ENCODE measurements around the gene BRINP3. TPM values are rescaled to one million over a fixed set of nuclear protein-coding genes. Genes with fewer than 3 reads are reported as not detected.

The BRINP3 gene
- total RNA-seq, 2 experiments from 2014 or later, result not detected

DNA sequence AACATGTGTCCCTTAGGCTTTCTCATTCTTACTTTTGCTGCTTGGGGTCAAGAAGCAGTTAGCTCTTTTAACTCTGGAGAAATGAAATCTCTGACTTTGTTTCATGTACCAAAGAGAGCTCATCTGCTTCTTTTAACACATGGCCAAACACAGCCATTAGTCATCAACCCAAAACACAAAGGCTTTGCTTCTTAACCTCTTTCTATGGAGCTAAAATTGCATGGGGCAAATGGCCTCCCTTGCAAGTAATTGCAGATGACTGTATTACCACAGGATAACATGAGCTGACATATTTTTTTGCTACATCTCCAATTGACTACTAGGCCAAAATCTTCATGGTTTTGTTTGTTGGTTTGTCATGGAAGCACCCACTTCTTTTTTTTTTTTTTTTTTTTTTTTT is 300.9 kb downstream of the BRINP3 start:
- POLR2A ChIA-PET, result no interaction called here
- TF ChIP-seq CTCF (conservative IDR thresholded peaks at IDR 0.05; ENCODE audit: low read length), result no peak
- TF ChIP-seq EZH2phosphoT487 (IDR thresholded peaks at IDR 0.05; ENCODE audit: borderline replicate concordance, low read depth, low read length), result no peak
- H2AFZ ChIP-seq (ENCODE audit: low read length), result no peak overlapping the region
- H3K9me2 ChIP-seq (ENCODE audit: insufficient read depth, low read length), result no peaks in the 10 kb centered on the region
- CTCF ChIA-PET (ENCODE audit: unreplicated experiment), result no interaction called here
- H3K36me3 ChIP-seq (ENCODE audit: insufficient read depth, low read length), result no peaks in the 10 kb centered on the region
- DNase-seq (ENCODE audit: low spot score), result no peak
- intact Hi-C loops (cut with micrococcal nuclease; ENCODE audit: unreplicated experiment), result no loop called here
- no peak overlapping the region for H3K4me3 ChIP-seq (ENCODE audit: low read depth, low read length, poor library complexity, severe bottlenecking)
- no peaks in the 10 kb centered on the region for H3K4me1 ChIP-seq (ENCODE audit: insufficient read depth, low read length, poor library complexity, severe bottlenecking)
- no peaks in the 10 kb centered on the region for H3K9me3 ChIP-seq (ENCODE audit: low read length)
- no TSS peak for BruUV-seq (replicated peaks)
- no peak overlapping the region for H3K27ac ChIP-seq (ENCODE audit: low read depth, low read length, poor library complexity, severe bottlenecking)
- H3K79me2 ChIP-seq (ENCODE audit: insufficient read depth, low read depth, low read length), result no peaks in the 10 kb centered on the region
- no peaks in the 10 kb centered on the region for H4K20me1 ChIP-seq (ENCODE audit: insufficient read depth, low read length)
- H3K4me2 ChIP-seq (ENCODE audit: low read length), result no peak overlapping the region

- no peak overlapping the region for H2AFZ ChIP-seq (ENCODE audit: low read length)
- intact Hi-C loops (cut with micrococcal nuclease; ENCODE audit: unreplicated experiment), result no loop called here
- ChIA-PET POLR2A (no interaction called here), CTCF (ENCODE audit: unreplicated experiment) (no interaction called here)
- no peak overlapping the region for H3K4me3 ChIP-seq (ENCODE audit: low read depth, low read length, poor library complexity, severe bottlenecking)
- H3K4me2 ChIP-seq (ENCODE audit: low read length), result no peak overlapping the region
- H3K27ac ChIP-seq (ENCODE audit: low read depth, low read length, poor library complexity, severe bottlenecking), result no peak overlapping the region
- H3K79me2 ChIP-seq (ENCODE audit: insufficient read depth, low read depth, low read length), result no peaks in the 10 kb centered on the region
- H3K9me3 ChIP-seq (ENCODE audit: low read length), result no peaks in the 10 kb centered on the region
- TF ChIP-seq CTCF (conservative IDR thresholded peaks at IDR 0.05; ENCODE audit: low read length), result no peak
- TF ChIP-seq EZH2phosphoT487 (IDR thresholded peaks at IDR 0.05; ENCODE audit: borderline replicate concordance, low read depth, low read length), result no peak
- no TSS peak for BruUV-seq (replicated peaks)
- no peaks in the 10 kb centered on the region for H3K4me1 ChIP-seq (ENCODE audit: insufficient read depth, low read length, poor library complexity, severe bottlenecking)
- no peaks in the 10 kb centered on the region for H3K9me2 ChIP-seq (ENCODE audit: insufficient read depth, low read length)
- no peaks in the 10 kb centered on the region for H4K20me1 ChIP-seq (ENCODE audit: insufficient read depth, low read length)
- DNase-seq (ENCODE audit: low spot score), result no peak
- no peaks in the 10 kb centered on the region for H3K36me3 ChIP-seq (ENCODE audit: insufficient read depth, low read length)
Observed at GRCh38 chr1:190175320-190175719, 302.3 kb downstream of the BRINP3 start.

- no TSS peak for BruUV-seq (replicated peaks)
- Histone ChIP-seq H3K79me2 (ENCODE audit: insufficient read depth, low read depth, low read length) (no peaks in the 10 kb centered on the region), H3K9me2 (ENCODE audit: insufficient read depth, low read length) (no peaks in the 10 kb centered on the region), H3K36me3 (ENCODE audit: insufficient read depth, low read length) (no peaks in the 10 kb centered on the region), H2AFZ (ENCODE audit: low read length) (no peak overlapping the region), H4K20me1 (ENCODE audit: insufficient read depth, low read length) (no peaks in the 10 kb centered on the region), H3K4me1 (ENCODE audit: insufficient read depth, low read length, poor library complexity, severe bottlenecking) (no peaks in the 10 kb centered on the region), H3K27ac (ENCODE audit: low read depth, low read length, poor library complexity, severe bottlenecking) (no peak overlapping the region), H3K4me3 (ENCODE audit: low read depth, low read length, poor library complexity, severe bottlenecking) (no peak overlapping the region), H3K4me2 (ENCODE audit: low read length) (no peak overlapping the region), H3K9me3 (ENCODE audit: low read length) (no peaks in the 10 kb centered on the region)
- no peak for DNase-seq (ENCODE audit: low spot score)
- intact Hi-C loops (cut with micrococcal nuclease; ENCODE audit: unreplicated experiment), result no loop called here
- TF ChIP-seq CTCF (conservative IDR thresholded peaks at IDR 0.05; ENCODE audit: low read length) (no peak), EZH2phosphoT487 (IDR thresholded peaks at IDR 0.05; ENCODE audit: borderline replicate concordance, low read depth, low read length) (no peak)
- POLR2A ChIA-PET, result interaction anchor here (0.7 kb wide), 1 partner anchor 123 kb away, joined by 3 read pairs; no protein-coding TSS in a partner anchor
- CTCF ChIA-PET (ENCODE audit: unreplicated experiment), result no interaction called here
Observed at GRCh38 chr1:190172651-190173430, 304.8 kb downstream of the BRINP3 start.

Measured in OCI-LY7 (cell line).